B cell (primary cell): ENCODE results near the gene S100A16. TPM values are rescaled to one million over a fixed set of nuclear protein-coding genes. Genes with fewer than 3 reads are reported as not detected.

Experiments used
- ATAC-seq: fragments of 200-7000 bp; cut with Tn5 transposase; one replicate; pipeline ENCODE4 v1.10.0; 2021; ENCODE audit warnings: low read depth, mild to moderate bottlenecking, moderate number of reproducible peaks, moderate library complexity
- CTCF ChIA-PET: fragments of 350-600 bp; sonication (Branson Sonifier 250); formaldehyde crosslinking; loops from one replicate; lab custom pipeline; 2021; ENCODE audit warnings: antibody characterized with exemption, inconsistent platforms; lab: Charles Lee
- POLR2A ChIA-PET: fragments of 350-600 bp; sonication (Branson Sonifier 250); formaldehyde crosslinking; loops from one replicate; lab custom pipeline; 2021; ENCODE audit warnings: antibody characterized with exemption; lab: Charles Lee
- DNase-seq: peaks from one replicate; pipeline ENCODE4 v3.0.0; 2013
- H2AFZ ChIP-seq: 2 replicates; pipeline ENCODE4 v1.6.1; 2012; ENCODE audit warnings: mild to moderate bottlenecking, low read depth, low read length; ENCODE audit not compliant: insufficient read depth, poor library complexity, severe bottlenecking
- H3K27ac ChIP-seq, 2 donors: 1 replicate in 1 of 2; 2 replicates in 1 of 2; pipeline ENCODE4 v1.5.1; 2012 to 2013; ENCODE audit warnings: low read length in 2 of 2, mild to moderate bottlenecking in 2 of 2, moderate library complexity in 1 of 2
- H3K27me3 ChIP-seq, 4 experiments: fragments of 200-600 bp in 1 of 4; sonication (generic) in 1 of 4; replicated peaks in 1 of 4; 1 replicate in 2 of 4; 2 replicates in 2 of 4; pipeline versions ENCODE4 v1.6.1 to v1.7.0; 2013 to 2016; ENCODE audit warnings: low read length in 3 of 4, mild to moderate bottlenecking in 2 of 4, mixed read lengths in 1 of 4, moderate library complexity in 1 of 4; ENCODE audit not compliant: insufficient read depth in 4 of 4, control insufficient read depth in 3 of 4; ENCODE audit errors: control extremely low read depth in 1 of 4
- H3K36me3 ChIP-seq, 2 experiments: replicated peaks in 1 of 2; 1 replicate in 1 of 2; 2 replicates in 1 of 2; pipeline versions ENCODE4 v1.6.1 to v1.7.1; 2013; ENCODE audit warnings: low read length in 1 of 2; ENCODE audit not compliant: insufficient read depth in 2 of 2, control insufficient read depth in 1 of 2; ENCODE audit errors: control extremely low read depth in 1 of 2, extremely low read depth in 1 of 2
- H3K4me1 ChIP-seq, 2 donors: fragments of 200-600 bp in 1 of 2; sonication (generic) in 1 of 2; 1 replicate in 1 of 2; 2 replicates in 1 of 2; pipeline versions ENCODE4 v1.5.1 to v1.6.1; 2013 to 2017; ENCODE audit warnings: low read length in 2 of 2; ENCODE audit not compliant: control insufficient read depth in 2 of 2, insufficient read depth in 2 of 2
- H3K4me2 ChIP-seq: replicated peaks from 2 replicates; pipeline ENCODE3; 2012; ENCODE audit warnings: mild to moderate bottlenecking, low read depth, low read length; ENCODE audit not compliant: poor library complexity, severe bottlenecking
- H3K4me3 ChIP-seq, 5 experiments: fragments of 200-600 bp in 1 of 5; sonication (generic) in 1 of 5; 1 replicate in 3 of 5; 2 replicates in 2 of 5; pipeline versions ENCODE4 v1.5.1 to v1.7.0; 2011 to 2016; ENCODE audit warnings: low read length in 4 of 5, mild to moderate bottlenecking in 4 of 5, low read depth in 2 of 5, control low read depth in 1 of 5, moderate library complexity in 1 of 5; ENCODE audit not compliant: insufficient read depth in 1 of 5; ENCODE audit errors: control extremely low read depth in 1 of 5, extremely low read depth in 1 of 5
- H3K79me2 ChIP-seq: fragments of 200-600 bp; sonication (generic); one replicate; pipeline ENCODE4 v1.6.0; 2016; ENCODE audit warnings: low read length; ENCODE audit not compliant: control insufficient read depth, insufficient read depth
- H3K9ac ChIP-seq: fragments of 200-600 bp; sonication (generic); 2 replicates; pipeline ENCODE4 v1.6.1; 2017; ENCODE audit warnings: mild to moderate bottlenecking, low read length, moderate library complexity
- H3K9me3 ChIP-seq, 3 donors: one replicate each; pipeline versions ENCODE4 v1.6.1 to v1.7.1; 2013; ENCODE audit warnings: low read length in 2 of 3; ENCODE audit not compliant: control insufficient read depth in 2 of 3, insufficient read depth in 1 of 3; ENCODE audit errors: control extremely low read depth in 1 of 3
- H4K20me1 ChIP-seq: 2 replicates; pipeline ENCODE4 v1.6.0; 2012; ENCODE audit warnings: mild to moderate bottlenecking, low read length; ENCODE audit not compliant: insufficient read depth, control insufficient read depth, poor library complexity, severe bottlenecking
- H3K27ac Mint-ChIP-seq: one replicate; pipeline ENCODE4 v1.8.0; 2021; ENCODE audit warnings: mixed read lengths
- H3K27me3 Mint-ChIP-seq: one replicate; pipeline ENCODE4 v1.8.0; 2021; ENCODE audit warnings: mixed read lengths
- H3K4me1 Mint-ChIP-seq: one replicate; pipeline ENCODE4 v1.8.0; 2021; ENCODE audit warnings: mixed read lengths
- H3K4me3 Mint-ChIP-seq: one replicate; pipeline ENCODE4 v1.8.0; 2021; ENCODE audit warnings: mixed read lengths
- H3K9me3 Mint-ChIP-seq: one replicate; pipeline ENCODE4 v1.8.0; 2022; ENCODE audit warnings: mixed read lengths; ENCODE audit not compliant: insufficient read depth
- CTCF ChIP-seq: fragments of 200-600 bp; IDR thresholded peaks from one replicate; pipeline ENCODE4 v1.8.0; 2022; ENCODE audit warnings: antibody characterized with exemption, mild to moderate bottlenecking
- EZH2 ChIP-seq: IDR thresholded peaks from 2 replicates; pipeline ENCODE4 v1.6.1; 2012; ENCODE audit warnings: borderline replicate concordance, low read depth, mild to moderate bottlenecking, moderate library complexity, low read length; ENCODE audit not compliant: insufficient read depth, poor library complexity, severe bottlenecking
- WGBS: methylation state at CpG from one replicate; pipeline ENCODE4 v1.1.5; 2013; ENCODE audit warnings: missing lambda C conversion rate; ENCODE audit not compliant: insufficient coverage; 5-methylcytosine and 5-hydroxymethylcytosine counted together
- intact Hi-C: fragments of 100-400 bp; cut with micrococcal nuclease; formaldehyde crosslinking; loops from one replicate; pipeline ENCODE4 v1.10.0; 2022
- polyA plus RNA-seq: library from polyadenylated mRNA; depleted of rRNA; stranded (reverse); fragments of >200 nt; gene quantifications from 2 replicates; pipeline ENCODE4 v1.2.3, GENCODE V29; 2012
- total RNA-seq, 2 donors: library from RNA; stranded (reverse); fragments of 120-200 nt in 1 of 2; gene quantifications; 1 replicate in 1 of 2; 2 replicates in 1 of 2; pipeline versions ENCODE4 v1.2.3 to v1.2.4, GENCODE V29; 2013 to 2022

The S100A16 gene
- total and polyA plus RNA-seq, 2 donors (not counting 1 experiment from before 2014, with no cell fraction given), result not detected

GRCh38 chr1:153648000-153648643, 35.2 kb upstream of the S100A16 start:
- Histone ChIP-seq H4K20me1 (peaks cover 4% of the 10 kb centered on the region), H3K27me3 (no peaks in the 10 kb centered on the region), H3K9ac (no peak overlapping the region), H3K9me3 (no peaks in the 10 kb centered on the region), H3K4me3 (no peak overlapping the region), H3K4me1 (no peaks in the 10 kb centered on the region), H3K79me2 (peaks cover 5% of the 10 kb centered on the region), H2AFZ (no peak overlapping the region), H3K36me3 (peaks cover 14 to 46% of the 10 kb centered on the region in 2 experiments), H3K4me2 (no peak overlapping the region), H3K27ac (peak overlapping the region in 1 of 2 donors; percentile 19)
- intact Hi-C loops, result no loop called here
- TF ChIP-seq CTCF (no peak), EZH2 (no peak)
- ATAC-seq (no peak), DNase-seq (no peak)
- H3K27me3 Mint-ChIP-seq, result no peaks in the 10 kb centered on the region
- ChIA-PET POLR2A (interaction anchor here (0.7 kb wide), 1 partner anchor 14 kb away, joined by 3 read pairs; the partner anchor contains the start of gene CHTOP), CTCF (interaction anchor here (2.4 kb wide), 1 partner anchor 76 kb away, joined by 6 read pairs; no protein-coding TSS in a partner anchor)
- WGBS, result 92% methylated on average over 9 of the region's 10 CpGs
- no peak overlapping the region for H3K4me3 Mint-ChIP-seq
- peak overlapping the region; percentile 81 for H3K27ac Mint-ChIP-seq
- no peaks in the 10 kb centered on the region for H3K9me3 Mint-ChIP-seq
- peaks cover 7% of the 10 kb centered on the region for H3K4me1 Mint-ChIP-seq

GRCh38 chr1:153647346-153647714, 34.4 kb upstream of the S100A16 start:
- no peaks in the 10 kb centered on the region for H3K9me3 ChIP-seq
- TF ChIP-seq CTCF (no peak), EZH2 (no peak)
- Mint-ChIP-seq H3K9me3 (no peaks in the 10 kb centered on the region), H3K27me3 (no peaks in the 10 kb centered on the region), H3K4me3 (no peak overlapping the region), H3K27ac (no peak overlapping the region), H3K4me1 (peaks cover 10% of the 10 kb centered on the region)
- peak overlapping the region in 1 of 2 donors; percentile 11 for H3K27ac ChIP-seq
- ChIA-PET CTCF (interaction anchor here (2.4 kb wide), 1 partner anchor 75 kb away, joined by 6 read pairs; no protein-coding TSS in a partner anchor), POLR2A (no interaction called here)
- peaks cover 21 to 54% of the 10 kb centered on the region in 2 experiments for H3K36me3 ChIP-seq
- H2AFZ ChIP-seq, result no peak overlapping the region
- H3K79me2 ChIP-seq, result peaks cover 9% of the 10 kb centered on the region
- no peak for ATAC-seq
- intact Hi-C loops, result no loop called here
- H3K4me2 ChIP-seq, result no peak overlapping the region
- H3K4me1 ChIP-seq, result no peaks in the 10 kb centered on the region
- H4K20me1 ChIP-seq, result peaks cover 8% of the 10 kb centered on the region
- no peaks in the 10 kb centered on the region for H3K27me3 ChIP-seq
- no peak overlapping the region for H3K4me3 ChIP-seq
- 85% methylated on average over 2 of the region's 2 CpGs for WGBS
- no peak overlapping the region for H3K9ac ChIP-seq
- DNase-seq, result no peak
